ENCODE measurements around the gene NF2.

Gene NF2

GRCh38 chr22:29706486-29706885 lies 103.1 kb downstream of the NF2 start:
- DNase-seq (ENCODE audit: low read depth), result no peak
- TF ChIP-seq POLR2A (IDR thresholded peaks at IDR 0.05; ENCODE audit: extremely low read depth, insufficient read length), result no peak
- TF ChIP-seq MYC (IDR thresholded peaks at IDR 0.05; ENCODE audit: low read depth, low read length), result no peak
- no peak for TF ChIP-seq MAX (IDR thresholded peaks at IDR 0.05; ENCODE audit: low read depth, low read length)
- H3K4me3 ChIP-seq (ENCODE audit: low read depth, low read length), result no peak overlapping the region

GRCh38 chr22:29707010-29707409 lies 103.6 kb downstream of the NF2 start:
- TF ChIP-seq MYC (IDR thresholded peaks at IDR 0.05; ENCODE audit: low read depth, low read length), result no peak
- no peak for TF ChIP-seq MAX (IDR thresholded peaks at IDR 0.05; ENCODE audit: low read depth, low read length)
- no peak for TF ChIP-seq CTCF (IDR thresholded peaks at IDR 0.05; ENCODE audit: low read depth, low read length)
- TF ChIP-seq POLR2A (IDR thresholded peaks at IDR 0.05; ENCODE audit: extremely low read depth, insufficient read length), result no peak
- H3K4me3 ChIP-seq (ENCODE audit: low read depth, low read length), result no peak overlapping the region
- DNase-seq (ENCODE audit: low read depth), result no peak

GRCh38 chr22:29707471-29707870 lies 104.0 kb downstream of the NF2 start:
- no peak for DNase-seq (ENCODE audit: low read depth)
- no peak for TF ChIP-seq CTCF (IDR thresholded peaks at IDR 0.05; ENCODE audit: low read depth, low read length)
- no peak for TF ChIP-seq MYC (IDR thresholded peaks at IDR 0.05; ENCODE audit: low read depth, low read length)
- TF ChIP-seq MAX (IDR thresholded peaks at IDR 0.05; ENCODE audit: low read depth, low read length), result no peak
- TF ChIP-seq POLR2A (IDR thresholded peaks at IDR 0.05; ENCODE audit: extremely low read depth, insufficient read length), result no peak
- H3K4me3 ChIP-seq (ENCODE audit: low read depth, low read length), result no peak overlapping the region

- H3K4me3 ChIP-seq (ENCODE audit: low read depth, low read length), result no peak overlapping the region
- DNase-seq (ENCODE audit: low read depth), result no peak
- no peak for TF ChIP-seq MYC (IDR thresholded peaks at IDR 0.05; ENCODE audit: low read depth, low read length)
- TF ChIP-seq MAX (IDR thresholded peaks at IDR 0.05; ENCODE audit: low read depth, low read length), result no peak
- no peak for TF ChIP-seq CTCF (IDR thresholded peaks at IDR 0.05; ENCODE audit: low read depth, low read length)
- TF ChIP-seq POLR2A (IDR thresholded peaks at IDR 0.05; ENCODE audit: extremely low read depth, insufficient read length), result no peak
Observed at GRCh38 chr22:29710193-29710592, 106.8 kb downstream of the NF2 start.

- no peak overlapping the region for H3K4me3 ChIP-seq (ENCODE audit: low read depth, low read length)
- DNase-seq (ENCODE audit: low read depth), result no peak
- TF ChIP-seq MYC (IDR thresholded peaks at IDR 0.05; ENCODE audit: low read depth, low read length), result no peak
- no peak for TF ChIP-seq POLR2A (IDR thresholded peaks at IDR 0.05; ENCODE audit: extremely low read depth, insufficient read length)
- TF ChIP-seq MAX (IDR thresholded peaks at IDR 0.05; ENCODE audit: low read depth, low read length), result no peak
- TF ChIP-seq CTCF (IDR thresholded peaks at IDR 0.05; ENCODE audit: low read depth, low read length), result no peak
Observed at GRCh38 chr22:29710922-29711593, 107.6 kb downstream of the NF2 start.

- no peak for DNase-seq (ENCODE audit: low read depth)
- TF ChIP-seq CTCF (IDR thresholded peaks at IDR 0.05; ENCODE audit: low read depth, low read length) (no peak), MYC (IDR thresholded peaks at IDR 0.05; ENCODE audit: low read depth, low read length) (no peak), MAX (IDR thresholded peaks at IDR 0.05; ENCODE audit: low read depth, low read length) (no peak), POLR2A (IDR thresholded peaks at IDR 0.05; ENCODE audit: extremely low read depth, insufficient read length) (no peak)
- no peak overlapping the region for H3K4me3 ChIP-seq (ENCODE audit: low read depth, low read length)
Observed at GRCh38 chr22:29712119-29712518, 108.7 kb downstream of the NF2 start.

All from NB4 (cell line).